Activated CD4-positive, alpha-beta T cell treated with anti-CD3 and anti-CD28 coated beads, Interleukin-2, amount 10 ng/mL, durations not matched to agents 7 days and 5 days (primary cell): ENCODE measurements around the gene SNX14. TPM values are rescaled to one million over a fixed set of nuclear protein-coding genes. Genes with fewer than 3 reads are reported as not detected.
"Not testable (repeated sequence)": the region's sequence is repeated elsewhere in the genome, so short reads cannot be mapped to it uniquely, and the experiment has no call there.

Experiments
- CTCF ChIA-PET: fragments of 350-600 bp; sonication (Branson Sonifier 250); formaldehyde crosslinking; loops from one replicate; lab custom pipeline; 2021; ENCODE audit warnings: antibody characterized with exemption; lab: Charles Lee
- POLR2A ChIA-PET: fragments of 350-600 bp; sonication (Branson Sonifier 250); formaldehyde crosslinking; loops from one replicate; lab custom pipeline; 2021; ENCODE audit warnings: antibody characterized with exemption; lab: Charles Lee
- DNase-seq: peaks from one replicate; pipeline ENCODE4 v3.0.0-alpha.2; 2020
- H3K27ac Mint-ChIP-seq: one replicate; pipeline ENCODE4 v1.8.0; 2021; ENCODE audit warnings: mild to moderate bottlenecking, moderate library complexity, mixed read lengths
- H3K27me3 Mint-ChIP-seq: one replicate; pipeline ENCODE4 v1.8.0; 2021; ENCODE audit warnings: mixed read lengths
- H3K36me3 Mint-ChIP-seq: one replicate; pipeline ENCODE4 v1.8.0; 2021; ENCODE audit warnings: low read depth, mixed read lengths
- H3K4me1 Mint-ChIP-seq: one replicate; pipeline ENCODE4 v1.8.0; 2021; ENCODE audit warnings: mixed read lengths
- H3K4me3 Mint-ChIP-seq: one replicate; pipeline ENCODE4 v1.8.0; 2021; ENCODE audit warnings: mild to moderate bottlenecking, moderate library complexity, mixed read lengths
- H3K9me3 Mint-ChIP-seq: one replicate; pipeline ENCODE4 v1.8.0; 2021; ENCODE audit warnings: mixed read lengths
- total RNA-seq, 2 experiments: library from RNA; stranded (reverse); gene quantifications; one replicate each; pipeline ENCODE4 v1.2.3, GENCODE V29; 2021

Gene SNX14
- total RNA-seq, 2 experiments from 2014 or later: 29.1 to 49.0 TPM

DNA sequence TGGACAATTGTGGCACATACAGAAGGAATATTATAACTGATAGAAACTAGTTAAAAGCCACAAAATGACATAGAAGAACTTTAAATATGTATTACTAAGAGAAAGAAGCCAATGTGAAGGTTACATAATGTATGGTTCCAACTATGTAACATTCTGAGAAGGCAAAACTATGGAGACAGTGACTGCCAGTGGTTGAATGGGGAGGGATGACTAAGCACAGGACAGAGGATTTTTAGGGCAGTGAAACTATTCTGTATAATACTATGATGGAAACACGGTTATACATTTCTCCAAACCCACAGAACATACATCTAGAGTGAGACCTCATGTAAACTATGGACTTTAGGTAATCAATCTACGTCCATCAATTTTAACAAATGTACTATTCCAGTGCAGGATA lies 26.6 kb upstream of the SNX14 start:
- H3K4me1 Mint-ChIP-seq: peaks cover 31% of the 10 kb centered on the region
- DNase-seq: no peak
- ChIA-PET POLR2A (no interaction called here), CTCF (interaction anchor here (0.8 kb wide), 1 partner anchor 18 kb away, joined by 3 read pairs; no protein-coding TSS in a partner anchor)
- H3K4me3 Mint-ChIP-seq: no peak overlapping the region
- no peaks in the 10 kb centered on the region for H3K27me3 Mint-ChIP-seq
- peaks cover 82% of the 10 kb centered on the region for H3K36me3 Mint-ChIP-seq
- H3K27ac Mint-ChIP-seq: no peak overlapping the region
- no peaks in the 10 kb centered on the region for H3K9me3 Mint-ChIP-seq

DNA sequence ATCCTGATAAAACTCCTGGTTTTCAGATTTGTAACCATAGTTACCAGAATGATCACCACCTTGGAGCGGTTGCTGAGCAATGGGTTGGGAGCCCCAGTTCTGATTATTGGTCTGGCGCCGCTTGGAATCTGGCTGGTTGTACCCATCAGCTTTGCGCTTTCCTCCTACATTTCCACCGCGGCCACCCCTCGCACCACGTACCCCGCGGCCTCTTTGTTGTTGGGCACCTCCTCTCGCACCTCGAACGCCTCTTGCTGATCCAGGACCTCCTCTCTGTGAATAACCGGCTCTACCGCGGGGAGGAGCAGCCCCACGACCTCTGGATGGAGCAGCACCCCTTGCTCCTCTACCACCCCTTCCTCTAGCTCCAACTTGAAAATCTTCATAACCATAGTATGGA lies 21.1 kb upstream of the SNX14 start:
- CTCF ChIA-PET: no interaction called here
- POLR2A ChIA-PET: interaction anchor here (0.7 kb wide), 1 partner anchor 21 kb away, joined by 3 read pairs; the partner anchor contains the start of gene SNX14
- Mint-ChIP-seq H3K9me3 (no peaks in the 10 kb centered on the region), H3K27ac (no peak overlapping the region), H3K27me3 (no peaks in the 10 kb centered on the region), H3K4me3 (no peak overlapping the region), H3K36me3 (peaks cover 61% of the 10 kb centered on the region), H3K4me1 (peaks cover 17% of the 10 kb centered on the region)
- DNase-seq: no peak

DNA sequence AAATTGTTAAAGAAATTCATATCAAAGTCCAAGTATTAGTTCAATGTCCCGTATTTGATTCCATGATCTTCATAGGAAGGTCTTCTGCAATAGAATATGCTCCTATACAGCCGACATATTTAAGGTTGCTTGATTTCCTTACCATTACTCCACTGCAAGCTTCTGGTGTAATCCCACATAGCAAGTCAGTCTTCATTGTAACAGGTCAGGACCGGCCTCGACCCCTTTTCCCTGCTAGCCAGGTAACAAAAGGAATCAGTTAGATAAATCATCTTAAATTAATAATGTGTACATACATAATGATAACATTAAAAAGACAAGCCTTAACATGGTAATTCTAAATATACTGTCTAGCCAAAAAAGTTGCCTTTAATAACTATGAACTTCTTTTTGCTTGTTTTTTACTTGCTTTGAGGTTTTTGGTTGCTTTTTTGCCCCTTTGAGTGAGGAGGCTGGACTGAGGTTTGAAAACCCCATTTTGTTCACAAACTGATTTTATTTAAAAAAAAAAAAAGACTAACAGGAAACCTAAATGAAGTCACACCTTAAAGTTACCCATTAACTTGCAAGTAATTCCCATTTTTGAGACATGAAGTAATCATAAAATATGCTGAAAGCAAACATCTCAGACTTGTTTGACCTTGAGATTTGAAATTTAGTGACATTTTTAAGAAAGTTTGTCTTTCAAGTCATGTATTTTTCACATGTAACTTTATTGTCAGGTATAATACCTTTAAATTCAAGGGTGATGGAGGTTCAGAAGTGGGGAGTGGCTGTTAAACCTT lies 19.2 kb upstream of the SNX14 start:
- H3K27me3 Mint-ChIP-seq: no peaks in the 10 kb centered on the region
- ChIA-PET POLR2A (no interaction called here), CTCF (interaction anchor here (1.5 kb wide), 1 partner anchor 26 kb away, joined by 3 read pairs; no protein-coding TSS in a partner anchor)
- no peak for DNase-seq
- H3K4me1 Mint-ChIP-seq: peaks cover 10% of the 10 kb centered on the region
- no peaks in the 10 kb centered on the region for H3K9me3 Mint-ChIP-seq
- no peak overlapping the region for H3K4me3 Mint-ChIP-seq
- no peak overlapping the region for H3K27ac Mint-ChIP-seq
- peaks cover 58% of the 10 kb centered on the region for H3K36me3 Mint-ChIP-seq

DNA sequence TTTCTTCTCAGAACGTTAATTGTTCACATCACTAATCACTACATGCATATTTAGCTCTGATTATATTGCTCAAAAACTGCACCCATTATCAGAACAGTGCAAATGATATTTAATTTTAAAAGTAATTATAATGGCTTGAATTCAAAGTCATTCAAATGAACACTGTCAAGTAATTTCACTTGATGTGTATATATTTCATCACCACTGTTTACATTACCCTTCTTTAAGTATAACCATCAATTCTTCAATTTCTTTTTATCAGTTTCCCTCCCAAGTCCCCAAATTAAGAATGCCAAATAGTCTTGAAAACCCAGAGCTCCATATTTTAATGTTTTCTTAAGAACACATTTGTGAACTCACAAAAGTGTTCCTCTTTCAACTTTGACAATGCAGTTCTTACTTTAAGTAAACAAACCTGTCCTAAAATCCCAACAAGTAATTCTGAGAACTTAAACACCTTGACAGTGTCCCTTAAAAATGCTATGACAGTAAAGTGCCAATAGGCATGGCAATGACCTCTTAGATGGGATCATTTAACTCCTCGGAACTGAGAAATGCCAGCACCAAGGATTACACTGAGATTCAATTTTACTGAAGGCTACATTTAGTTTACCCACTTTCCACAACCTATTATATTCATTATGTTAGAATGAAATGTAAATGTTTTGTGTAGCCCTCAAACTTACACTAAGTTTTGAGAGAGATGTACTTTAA lies 16.7 kb upstream of the SNX14 start:
- POLR2A ChIA-PET: no interaction called here
- peaks cover 47% of the 10 kb centered on the region for H3K36me3 Mint-ChIP-seq

DNA sequence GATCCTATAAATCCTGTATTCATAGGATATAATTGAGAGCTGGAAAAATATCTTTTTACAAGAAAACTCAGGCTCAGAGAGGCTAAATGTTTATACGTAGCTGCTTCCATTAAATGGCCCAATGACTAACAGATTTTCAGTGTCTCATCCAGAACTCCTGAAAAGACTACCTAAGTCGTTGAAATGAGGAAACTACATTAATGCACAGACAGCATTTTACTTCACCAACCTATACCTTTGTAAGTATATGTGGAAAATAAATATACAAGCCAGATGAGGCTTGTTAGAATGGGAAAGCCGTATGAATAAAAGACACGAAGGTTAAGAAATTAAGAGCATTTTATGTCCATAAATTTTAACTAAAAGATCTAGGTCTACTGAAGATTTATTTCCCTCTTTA lies 8.4 kb upstream of the SNX14 start:
- Mint-ChIP-seq H3K4me3 (no peak overlapping the region), H3K36me3 (peaks cover 10% of the 10 kb centered on the region), H3K4me1 (no peaks in the 10 kb centered on the region), H3K27me3 (no peaks in the 10 kb centered on the region), H3K27ac (no peak overlapping the region), H3K9me3 (no peaks in the 10 kb centered on the region)
- ChIA-PET POLR2A (interaction anchor here (0.7 kb wide), 1 partner anchor 70 kb away, joined by 3 read pairs; no protein-coding TSS in a partner anchor), CTCF (no interaction called here)
- no peak for DNase-seq

More for the DNA sequence above, 16.7 kb upstream of the SNX14 start:
- no peak overlapping the region for H3K4me3 Mint-ChIP-seq
- H3K27me3 Mint-ChIP-seq: no peaks in the 10 kb centered on the region
- H3K27ac Mint-ChIP-seq: no peak overlapping the region
- H3K4me1 Mint-ChIP-seq: peaks cover 7% of the 10 kb centered on the region
- CTCF ChIA-PET: interaction anchor here (1.1 kb wide), 1 partner anchor 9 kb away, joined by 3 read pairs; no protein-coding TSS in a partner anchor
- H3K9me3 Mint-ChIP-seq: no peaks in the 10 kb centered on the region
- no peak for DNase-seq

DNA sequence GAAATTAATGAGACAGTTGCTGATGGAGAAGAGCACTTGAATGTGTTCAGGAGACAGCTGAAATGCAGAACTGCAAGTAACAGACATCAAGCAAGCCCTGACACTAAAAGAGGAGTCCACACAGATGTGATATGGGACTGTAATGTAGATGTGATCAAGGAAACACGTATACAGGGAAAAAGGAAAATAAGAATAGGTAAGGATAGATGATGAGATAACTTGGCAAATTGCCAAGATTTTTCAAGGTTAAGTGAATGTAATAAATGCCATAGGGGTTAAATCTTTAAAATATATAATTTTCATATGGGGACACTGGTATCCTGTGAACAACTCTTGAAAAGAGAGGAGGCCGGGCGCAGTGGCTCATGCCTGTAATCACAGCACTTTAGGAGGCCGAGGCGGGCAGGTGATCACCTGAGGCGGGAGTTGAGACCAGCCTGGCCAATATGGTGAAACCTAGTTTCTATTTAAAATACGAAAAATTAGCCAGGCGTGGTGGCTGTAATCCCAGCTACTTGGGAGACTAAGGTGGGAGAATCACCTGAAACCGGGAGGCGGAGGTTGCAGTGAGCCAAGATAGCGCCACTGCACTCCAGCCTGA lies 7.2 kb upstream of the SNX14 start:
- ChIA-PET CTCF (interaction anchor here (1.4 kb wide), 1 partner anchor 9 kb away, joined by 3 read pairs; no protein-coding TSS in a partner anchor), POLR2A (no interaction called here)
- Mint-ChIP-seq H3K36me3 (peaks cover 8% of the 10 kb centered on the region), H3K9me3 (no peaks in the 10 kb centered on the region), H3K4me1 (no peaks in the 10 kb centered on the region), H3K27ac (no peak overlapping the region), H3K27me3 (no peaks in the 10 kb centered on the region), H3K4me3 (no peak overlapping the region)
- no peak for DNase-seq

DNA sequence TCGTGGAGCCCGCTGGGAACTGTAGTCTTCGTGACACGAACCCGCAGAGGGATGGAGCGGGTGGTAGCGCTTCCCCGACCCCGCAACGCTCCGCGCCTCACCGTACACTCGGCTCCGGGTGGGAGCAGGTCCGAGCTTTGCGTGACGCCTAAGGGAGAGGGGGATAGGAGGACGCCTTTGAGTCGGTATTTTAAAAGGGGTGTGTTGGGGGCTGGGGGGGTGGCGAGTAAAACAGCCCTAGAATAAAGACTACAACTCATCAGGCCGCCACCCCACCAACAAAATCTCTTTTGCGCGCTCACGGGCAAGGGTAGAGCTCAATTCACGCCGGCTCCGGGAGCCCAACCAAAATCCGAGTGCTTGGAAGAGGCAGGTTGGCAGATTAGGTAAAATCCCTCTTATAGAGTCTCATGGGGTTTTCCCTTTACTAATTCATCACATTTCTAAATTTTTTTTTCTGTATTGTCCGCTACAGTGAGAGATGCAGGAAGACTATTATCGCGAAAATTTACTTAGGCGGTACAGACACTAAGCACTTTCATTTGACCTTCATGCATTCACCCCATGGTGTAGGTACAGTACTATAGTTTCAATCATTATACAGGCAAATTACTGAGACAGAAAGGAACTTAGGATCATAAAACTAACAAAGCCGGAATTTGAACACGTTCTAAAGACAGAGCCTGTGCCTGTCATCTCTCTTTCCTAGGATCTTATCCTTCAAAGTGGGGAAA lies 706 bp upstream of the SNX14 start:
- Mint-ChIP-seq H3K4me1 (peaks cover 32% of the 10 kb centered on the region), H3K9me3 (peaks cover 12% of the 10 kb centered on the region), H3K36me3 (peaks cover 25% of the 10 kb centered on the region), H3K4me3 (peak overlapping the region; percentile 93), H3K27me3 (no peaks in the 10 kb centered on the region), H3K27ac (peak overlapping the region; percentile 94)
- ChIA-PET POLR2A (interaction anchor here (0.6 to 1.4 kb wide), 4 partner anchors 49 to 84 kb away, joined by 4 to 8 read pairs (median 6); partner anchors contain the start of gene SYNCRIP), CTCF (interaction anchor here (1.0 to 1.8 kb wide), 2 partner anchors 22 to 46 kb away, joined by 3 to 8 read pairs; no protein-coding TSS in a partner anchor)
- DNase-seq: no peak

DNA sequence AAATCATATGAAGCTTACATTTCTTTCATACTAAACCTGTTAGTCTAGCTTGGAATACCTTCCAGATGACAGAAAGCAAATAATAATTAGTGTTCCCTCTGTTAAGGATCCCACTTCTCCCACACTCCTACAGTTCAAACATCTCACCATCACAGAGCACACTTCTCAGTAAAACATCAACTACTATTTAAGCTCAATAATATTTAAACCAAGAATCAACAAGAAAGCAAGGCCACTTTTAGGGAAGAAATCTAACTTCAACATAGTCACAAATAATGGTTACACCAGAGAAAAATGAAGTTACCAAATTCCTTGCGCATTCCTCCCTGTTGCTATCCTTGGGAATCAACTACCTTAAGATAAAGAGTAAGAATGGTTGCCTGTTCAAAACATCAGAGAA lies 1.6 kb downstream of the SNX14 start:
- no peaks in the 10 kb centered on the region for H3K27me3 Mint-ChIP-seq
- H3K36me3 Mint-ChIP-seq: peaks cover 30% of the 10 kb centered on the region
- no peak for DNase-seq
- peaks cover 32% of the 10 kb centered on the region for H3K4me1 Mint-ChIP-seq
- peaks cover 18% of the 10 kb centered on the region for H3K9me3 Mint-ChIP-seq
- H3K27ac Mint-ChIP-seq: peak overlapping the region; percentile 66
- ChIA-PET CTCF (interaction anchor here (1.0 kb wide), 1 partner anchor 50 kb away, joined by 3 read pairs; the partner anchor contains the start of gene SYNCRIP), POLR2A (no interaction called here)
- H3K4me3 Mint-ChIP-seq: peak overlapping the region; percentile 93

DNA sequence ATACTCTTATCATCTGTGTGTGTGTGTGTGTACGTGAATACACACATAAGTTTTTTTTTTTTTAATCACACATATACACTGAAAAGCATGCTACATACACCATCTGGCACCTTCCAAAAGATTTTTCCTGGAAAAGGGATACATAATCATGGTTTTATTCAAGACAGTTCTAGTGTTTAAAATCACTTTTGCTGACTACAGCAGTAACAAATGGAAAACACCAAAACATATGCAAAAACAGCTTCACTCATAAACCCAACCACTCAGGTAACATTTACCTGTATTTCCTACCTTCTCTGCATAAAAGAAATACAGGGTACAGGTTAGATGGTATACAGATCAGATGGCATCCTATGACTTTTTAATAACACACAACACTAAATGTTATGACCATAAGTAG lies 2.5 kb downstream of the SNX14 start:
- POLR2A ChIA-PET: no interaction called here
- CTCF ChIA-PET: interaction anchor here (1.0 to 1.1 kb wide), 2 partner anchors 10 to 51 kb away, joined by 3 read pairs; partner anchors contain the start of gene SYNCRIP
- Mint-ChIP-seq H3K27me3 (no peaks in the 10 kb centered on the region), H3K4me1 (peaks cover 32% of the 10 kb centered on the region), H3K36me3 (peaks cover 31% of the 10 kb centered on the region), H3K27ac (no peak overlapping the region), H3K9me3 (peaks cover 20% of the 10 kb centered on the region), H3K4me3 (no peak overlapping the region)
- no peak for DNase-seq

DNA sequence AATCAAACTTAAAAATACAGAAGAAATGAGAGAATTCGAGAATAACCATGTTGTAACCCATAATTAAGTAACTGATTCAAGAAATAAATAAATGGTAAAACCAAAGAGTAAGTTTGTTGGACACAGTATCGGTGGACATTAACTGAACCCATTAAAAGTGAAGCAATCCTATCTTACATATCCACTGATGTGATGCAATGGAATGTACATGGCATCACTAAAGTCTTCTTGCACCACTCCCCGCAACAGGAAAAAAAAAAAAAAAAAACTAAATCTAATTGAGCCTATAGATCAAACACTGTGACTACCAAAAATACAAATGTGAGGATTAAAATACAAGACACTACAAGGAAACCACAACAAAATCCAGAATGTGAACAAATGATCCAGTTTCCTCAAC lies 7.9 kb downstream of the SNX14 start:
- Mint-ChIP-seq H3K9me3 (peaks cover 49% of the 10 kb centered on the region), H3K4me1 (peaks cover 8% of the 10 kb centered on the region), H3K27ac (no peak overlapping the region), H3K4me3 (no peak overlapping the region), H3K27me3 (no peaks in the 10 kb centered on the region), H3K36me3 (peaks cover 66% of the 10 kb centered on the region)
- DNase-seq: no peak
- ChIA-PET CTCF (no interaction called here), POLR2A (no interaction called here)

DNA sequence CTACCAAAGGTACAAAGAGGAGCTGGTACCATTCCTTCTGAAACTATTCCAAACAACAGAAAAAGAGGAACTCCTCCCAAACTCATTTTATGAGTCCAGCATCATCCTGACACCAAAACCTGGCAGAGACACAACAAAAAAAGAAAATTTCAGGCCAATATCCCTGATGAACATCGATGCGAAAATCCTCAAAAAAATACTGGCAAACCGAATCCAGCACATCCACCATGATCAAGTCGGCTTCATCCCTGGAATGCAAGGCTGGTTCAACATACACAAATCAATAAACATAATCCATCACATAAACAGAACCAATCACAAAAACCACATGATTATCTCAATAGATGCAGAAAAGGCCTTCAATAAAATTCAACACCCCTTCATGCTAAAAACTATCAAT lies 10.8 kb downstream of the SNX14 start:
- H3K27me3 Mint-ChIP-seq, H3K27ac Mint-ChIP-seq, CTCF ChIA-PET, H3K4me3 Mint-ChIP-seq, POLR2A ChIA-PET, DNase-seq, H3K4me1 Mint-ChIP-seq: not testable (repeated sequence)
- Mint-ChIP-seq H3K9me3 (peaks cover 35% of the 10 kb centered on the region), H3K36me3 (peaks cover 51% of the 10 kb centered on the region)

DNA sequence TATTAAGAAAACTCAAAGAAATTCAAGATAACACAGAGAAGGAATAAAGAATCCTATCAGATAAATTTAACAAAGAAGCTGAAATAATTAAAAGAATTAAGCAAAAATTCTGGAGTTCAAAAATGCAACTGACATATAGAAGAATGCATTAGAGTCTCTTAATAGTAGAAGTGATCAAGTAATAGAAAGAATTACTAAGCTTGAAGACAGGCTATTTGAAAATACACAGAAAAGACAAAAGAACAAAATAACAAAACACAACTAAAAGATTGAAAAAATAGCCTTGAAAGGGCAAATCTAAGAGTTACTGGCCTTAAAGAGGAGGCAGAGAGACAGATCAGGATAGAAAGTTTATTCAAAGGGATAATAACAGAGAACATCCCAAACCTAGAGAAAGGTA lies 12.1 kb downstream of the SNX14 start:
- CTCF ChIA-PET: interaction anchor here (1.4 kb wide), 1 partner anchor 9 kb away, joined by 3 read pairs; no protein-coding TSS in a partner anchor
- Mint-ChIP-seq H3K4me3 (no peak overlapping the region), H3K27ac (no peak overlapping the region), H3K4me1 (peaks cover 6% of the 10 kb centered on the region), H3K9me3 (peaks cover 32% of the 10 kb centered on the region), H3K36me3 (peaks cover 48% of the 10 kb centered on the region), H3K27me3 (no peaks in the 10 kb centered on the region)
- DNase-seq: no peak
- POLR2A ChIA-PET: no interaction called here
